Neural progenitor cell (in vitro differentiated cells): ENCODE measurements around the gene NAA25. TPM values are rescaled to one million over a fixed set of nuclear protein-coding genes. Genes with fewer than 3 reads are reported as not detected.

Source experiments
- DNase-seq: peaks from one replicate; pipeline ENCODE4 v3.0.0-alpha.2; 2016; ENCODE audit warnings: low spot score
- H2AFZ ChIP-seq: fragments of 200-600 bp; sonication (generic); replicated peaks from 2 replicates; pipeline ENCODE4 v1.6.1; 2016; ENCODE audit warnings: antibody characterized with exemption
- H3F3A ChIP-seq: fragments of 200-600 bp; sonication (generic); 2 replicates; pipeline ENCODE4 v1.6.1; 2016; ENCODE audit warnings: antibody characterized with exemption, low read depth
- H3K27ac ChIP-seq: fragments of 200-600 bp; sonication (generic); 2 replicates; pipeline ENCODE4 v1.5.1; 2016; ENCODE audit warnings: mild to moderate bottlenecking
- H3K27me3 ChIP-seq: fragments of 200-600 bp; sonication (generic); 2 replicates; pipeline ENCODE4 v1.6.1; 2016; ENCODE audit warnings: mild to moderate bottlenecking, moderate library complexity
- H3K36me3 ChIP-seq: fragments of 200-600 bp; sonication (generic); 2 replicates; pipeline ENCODE4 v1.5.1; 2016
- H3K4me1 ChIP-seq: fragments of 200-600 bp; sonication (generic); 2 replicates; pipeline ENCODE4 v1.6.1; 2016; ENCODE audit warnings: mixed run types
- H3K4me2 ChIP-seq: fragments of 200-600 bp; sonication (generic); 2 replicates; pipeline ENCODE4 v1.6.1; 2016
- H3K4me3 ChIP-seq: fragments of 200-600 bp; sonication (generic); 2 replicates; pipeline ENCODE4 v1.5.1; 2016
- H3K79me2 ChIP-seq: fragments of 200-600 bp; sonication (generic); 2 replicates; pipeline ENCODE4 v1.6.1; 2016; ENCODE audit warnings: low read depth
- H3K9ac ChIP-seq: fragments of 200-600 bp; sonication (generic); 2 replicates; pipeline ENCODE4 v1.6.1; 2016
- H3K9me3 ChIP-seq: fragments of 200-600 bp; sonication (generic); 2 replicates; pipeline ENCODE4 v1.5.1; 2016; ENCODE audit warnings: low read depth
- H4K20me1 ChIP-seq: fragments of 200-600 bp; sonication (generic); 2 replicates; pipeline ENCODE4 v1.6.1; 2016; ENCODE audit warnings: low read depth
- H3K27ac Mint-ChIP-seq: 3 replicates; pipeline ENCODE4 v1.8.0; 2021; ENCODE audit warnings: mixed read lengths
- H3K27me3 Mint-ChIP-seq: 2 replicates; pipeline ENCODE4 v1.8.0; 2022; ENCODE audit warnings: low read depth, mild to moderate bottlenecking, inconsistent platforms, moderate library complexity, mixed read lengths; ENCODE audit not compliant: insufficient read depth
- H3K36me3 Mint-ChIP-seq: 3 replicates; pipeline ENCODE4 v1.8.0; 2021; ENCODE audit warnings: mixed read lengths
- H3K4me1 Mint-ChIP-seq: 3 replicates; pipeline ENCODE4 v1.8.0; 2021; ENCODE audit warnings: mixed read lengths
- H3K4me3 Mint-ChIP-seq: 3 replicates; pipeline ENCODE4 v1.8.0; 2021; ENCODE audit warnings: mild to moderate bottlenecking, moderate library complexity, mixed read lengths
- H3K9me3 Mint-ChIP-seq: 3 replicates; pipeline ENCODE4 v1.8.0; 2020; ENCODE audit warnings: mixed read lengths
- CTCF ChIP-seq: fragments of 200-600 bp; sonication (generic); IDR thresholded peaks from 2 replicates; pipeline ENCODE4 v1.5.1; 2017; ENCODE audit warnings: antibody characterized with exemption, mild to moderate bottlenecking
- EZH2 ChIP-seq: fragments of 200-600 bp; sonication (generic); IDR thresholded peaks from 2 replicates; pipeline ENCODE4 v1.6.1; 2017; ENCODE audit warnings: antibody characterized with exemption, mild to moderate bottlenecking, moderate library complexity
- EZH2phosphoT487 ChIP-seq: fragments of 200-600 bp; sonication (generic); IDR thresholded peaks from 2 replicates; pipeline ENCODE4 v1.6.1; 2017; ENCODE audit warnings: antibody characterized with exemption
- total RNA-seq: library from RNA; depleted of rRNA; stranded (reverse); fragments of >200 nt; gene quantifications from 2 replicates; pipeline ENCODE4 v1.2.3, GENCODE V29; 2015; ENCODE audit warnings: low replicate concordance

Gene NAA25
- total RNA-seq, 1 donor from 2014 or later = 40.7 TPM

GRCh38 chr12:112022241-112023016 lies 86.2 kb downstream of the NAA25 start:
- H3K4me1 Mint-ChIP-seq = no peaks in the 10 kb centered on the region
- Histone ChIP-seq H3K9ac (no peak overlapping the region), H3K27ac (peak overlapping the region; percentile 37), H3K9me3 (no peaks in the 10 kb centered on the region), H3K79me2 (peaks cover 46% of the 10 kb centered on the region), H3K4me2 (no peak overlapping the region), H3K36me3 (peaks cover 6% of the 10 kb centered on the region), H4K20me1 (peaks cover 24% of the 10 kb centered on the region), H3F3A (peaks cover 34% of the 10 kb centered on the region), H2AFZ (no peak overlapping the region), H3K4me1 (no peaks in the 10 kb centered on the region), H3K4me3 (no peak overlapping the region), H3K27me3 (no peaks in the 10 kb centered on the region)
- H3K27ac Mint-ChIP-seq = no peak overlapping the region
- TF ChIP-seq EZH2phosphoT487 (no peak), EZH2 (no peak)
- DNase-seq = no peak
- H3K4me3 Mint-ChIP-seq = no peak overlapping the region
- H3K9me3 Mint-ChIP-seq = no peaks in the 10 kb centered on the region
- peaks cover 21% of the 10 kb centered on the region for H3K36me3 Mint-ChIP-seq
- peaks cover 4% of the 10 kb centered on the region for H3K27me3 Mint-ChIP-seq

- peaks cover 25% of the 10 kb centered on the region for H3K36me3 Mint-ChIP-seq
- no peak overlapping the region for H3K4me3 Mint-ChIP-seq
- TF ChIP-seq EZH2 = no peak
- no peak for TF ChIP-seq CTCF
- TF ChIP-seq EZH2phosphoT487 = no peak
- H3K4me3 ChIP-seq = no peak overlapping the region
- no peaks in the 10 kb centered on the region for H3K9me3 ChIP-seq
- peaks cover 29% of the 10 kb centered on the region for H4K20me1 ChIP-seq
- H3K27me3 Mint-ChIP-seq = peaks cover 4% of the 10 kb centered on the region
- no peaks in the 10 kb centered on the region for H3K9me3 Mint-ChIP-seq
- H3K4me1 ChIP-seq = no peaks in the 10 kb centered on the region
- no peaks in the 10 kb centered on the region for H3K27me3 ChIP-seq
- no peak for DNase-seq
- H3K4me2 ChIP-seq = no peak overlapping the region
- peaks cover 12% of the 10 kb centered on the region for H3K36me3 ChIP-seq
- no peak overlapping the region for H3K27ac ChIP-seq
- no peak overlapping the region for H3K9ac ChIP-seq
- H3K4me1 Mint-ChIP-seq = no peaks in the 10 kb centered on the region
- no peak overlapping the region for H2AFZ ChIP-seq
- H3K27ac Mint-ChIP-seq = peak overlapping the region; percentile 27
- H3F3A ChIP-seq = peaks cover 28% of the 10 kb centered on the region
- peaks cover 60% of the 10 kb centered on the region for H3K79me2 ChIP-seq
These were observed 87.6 kb downstream of the NAA25 start for GRCh38 chr12:112020947-112021457.

GRCh38 chr12:112018571-112019237 lies 89.9 kb downstream of the NAA25 start:
- no peak overlapping the region for H3K27ac Mint-ChIP-seq
- peaks cover 28% of the 10 kb centered on the region for H3K36me3 Mint-ChIP-seq
- Histone ChIP-seq H3F3A (peaks cover 15% of the 10 kb centered on the region), H4K20me1 (peaks cover 43% of the 10 kb centered on the region), H3K4me3 (no peak overlapping the region), H3K4me2 (no peak overlapping the region), H3K27me3 (no peaks in the 10 kb centered on the region), H3K4me1 (peaks cover 5% of the 10 kb centered on the region), H2AFZ (no peak overlapping the region), H3K9ac (no peak overlapping the region), H3K79me2 (peaks cover 83% of the 10 kb centered on the region), H3K27ac (no peak overlapping the region), H3K9me3 (no peaks in the 10 kb centered on the region), H3K36me3 (peaks cover 14% of the 10 kb centered on the region)
- H3K4me1 Mint-ChIP-seq = peaks cover 6% of the 10 kb centered on the region
- no peak for TF ChIP-seq EZH2
- no peak for TF ChIP-seq EZH2phosphoT487
- no peak for TF ChIP-seq CTCF
- H3K9me3 Mint-ChIP-seq = no peaks in the 10 kb centered on the region
- peaks cover 3% of the 10 kb centered on the region for H3K27me3 Mint-ChIP-seq
- DNase-seq = no peak
- no peak overlapping the region for H3K4me3 Mint-ChIP-seq
